ENCODE data around the gene FNIP1. TPM values are rescaled to one million over a fixed set of nuclear protein-coding genes. Genes with fewer than 3 reads are reported as not detected.
A peak's percentile ranks its signal among the peaks of the same experiment; 100 is the strongest.

FNIP1 gene
- total and polyA plus RNA-seq, 9 of the 15 experiments (the other 6 are each of a cell fraction or from before 2014, with no cell fraction given) = 5.0 to 32.8 (median 18.4) TPM

DNA sequence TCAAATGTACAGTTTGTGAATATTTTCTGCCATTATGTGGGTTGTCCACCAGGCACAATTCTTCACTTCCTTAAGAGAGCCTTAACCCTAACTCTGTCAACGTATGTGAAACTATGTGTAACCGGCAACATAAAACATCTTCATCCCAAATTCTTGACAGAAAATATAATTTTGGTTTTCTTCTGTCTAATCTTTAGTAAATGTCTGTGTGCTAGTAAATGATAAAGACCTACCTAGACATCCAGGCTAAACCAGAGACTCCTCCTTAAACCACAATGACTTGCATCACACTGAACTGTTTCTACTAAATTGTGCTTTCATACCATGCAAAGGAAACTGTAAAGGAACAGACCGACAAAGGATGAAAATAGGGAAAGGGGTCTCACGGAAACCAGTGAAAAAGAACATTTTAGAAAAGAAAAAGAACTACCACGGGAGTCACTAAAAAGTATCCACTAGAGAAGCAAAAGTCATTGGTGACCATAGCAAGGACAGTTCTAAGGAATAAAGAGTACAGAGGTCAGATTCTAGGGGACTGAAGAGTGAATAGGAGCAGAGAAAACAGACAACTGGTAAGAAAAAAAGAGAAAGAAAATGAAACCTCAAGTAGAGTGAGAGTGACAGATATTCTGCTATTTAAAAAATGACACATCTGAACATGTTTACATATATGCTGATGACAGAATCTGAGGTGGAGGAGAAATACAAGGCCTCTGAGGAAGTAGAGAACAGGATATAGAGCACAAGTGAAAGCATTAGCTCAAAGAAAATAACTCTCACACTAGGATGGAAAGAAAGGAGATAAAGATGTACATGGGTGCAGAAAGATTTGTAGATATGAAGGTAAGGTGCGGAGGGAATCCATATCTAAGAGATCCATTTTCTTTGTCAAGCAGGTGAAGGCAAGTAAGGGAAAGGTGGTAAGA is 49.4 kb downstream of the FNIP1 start (continued):
- TF ChIP-seq, protein P1, sequence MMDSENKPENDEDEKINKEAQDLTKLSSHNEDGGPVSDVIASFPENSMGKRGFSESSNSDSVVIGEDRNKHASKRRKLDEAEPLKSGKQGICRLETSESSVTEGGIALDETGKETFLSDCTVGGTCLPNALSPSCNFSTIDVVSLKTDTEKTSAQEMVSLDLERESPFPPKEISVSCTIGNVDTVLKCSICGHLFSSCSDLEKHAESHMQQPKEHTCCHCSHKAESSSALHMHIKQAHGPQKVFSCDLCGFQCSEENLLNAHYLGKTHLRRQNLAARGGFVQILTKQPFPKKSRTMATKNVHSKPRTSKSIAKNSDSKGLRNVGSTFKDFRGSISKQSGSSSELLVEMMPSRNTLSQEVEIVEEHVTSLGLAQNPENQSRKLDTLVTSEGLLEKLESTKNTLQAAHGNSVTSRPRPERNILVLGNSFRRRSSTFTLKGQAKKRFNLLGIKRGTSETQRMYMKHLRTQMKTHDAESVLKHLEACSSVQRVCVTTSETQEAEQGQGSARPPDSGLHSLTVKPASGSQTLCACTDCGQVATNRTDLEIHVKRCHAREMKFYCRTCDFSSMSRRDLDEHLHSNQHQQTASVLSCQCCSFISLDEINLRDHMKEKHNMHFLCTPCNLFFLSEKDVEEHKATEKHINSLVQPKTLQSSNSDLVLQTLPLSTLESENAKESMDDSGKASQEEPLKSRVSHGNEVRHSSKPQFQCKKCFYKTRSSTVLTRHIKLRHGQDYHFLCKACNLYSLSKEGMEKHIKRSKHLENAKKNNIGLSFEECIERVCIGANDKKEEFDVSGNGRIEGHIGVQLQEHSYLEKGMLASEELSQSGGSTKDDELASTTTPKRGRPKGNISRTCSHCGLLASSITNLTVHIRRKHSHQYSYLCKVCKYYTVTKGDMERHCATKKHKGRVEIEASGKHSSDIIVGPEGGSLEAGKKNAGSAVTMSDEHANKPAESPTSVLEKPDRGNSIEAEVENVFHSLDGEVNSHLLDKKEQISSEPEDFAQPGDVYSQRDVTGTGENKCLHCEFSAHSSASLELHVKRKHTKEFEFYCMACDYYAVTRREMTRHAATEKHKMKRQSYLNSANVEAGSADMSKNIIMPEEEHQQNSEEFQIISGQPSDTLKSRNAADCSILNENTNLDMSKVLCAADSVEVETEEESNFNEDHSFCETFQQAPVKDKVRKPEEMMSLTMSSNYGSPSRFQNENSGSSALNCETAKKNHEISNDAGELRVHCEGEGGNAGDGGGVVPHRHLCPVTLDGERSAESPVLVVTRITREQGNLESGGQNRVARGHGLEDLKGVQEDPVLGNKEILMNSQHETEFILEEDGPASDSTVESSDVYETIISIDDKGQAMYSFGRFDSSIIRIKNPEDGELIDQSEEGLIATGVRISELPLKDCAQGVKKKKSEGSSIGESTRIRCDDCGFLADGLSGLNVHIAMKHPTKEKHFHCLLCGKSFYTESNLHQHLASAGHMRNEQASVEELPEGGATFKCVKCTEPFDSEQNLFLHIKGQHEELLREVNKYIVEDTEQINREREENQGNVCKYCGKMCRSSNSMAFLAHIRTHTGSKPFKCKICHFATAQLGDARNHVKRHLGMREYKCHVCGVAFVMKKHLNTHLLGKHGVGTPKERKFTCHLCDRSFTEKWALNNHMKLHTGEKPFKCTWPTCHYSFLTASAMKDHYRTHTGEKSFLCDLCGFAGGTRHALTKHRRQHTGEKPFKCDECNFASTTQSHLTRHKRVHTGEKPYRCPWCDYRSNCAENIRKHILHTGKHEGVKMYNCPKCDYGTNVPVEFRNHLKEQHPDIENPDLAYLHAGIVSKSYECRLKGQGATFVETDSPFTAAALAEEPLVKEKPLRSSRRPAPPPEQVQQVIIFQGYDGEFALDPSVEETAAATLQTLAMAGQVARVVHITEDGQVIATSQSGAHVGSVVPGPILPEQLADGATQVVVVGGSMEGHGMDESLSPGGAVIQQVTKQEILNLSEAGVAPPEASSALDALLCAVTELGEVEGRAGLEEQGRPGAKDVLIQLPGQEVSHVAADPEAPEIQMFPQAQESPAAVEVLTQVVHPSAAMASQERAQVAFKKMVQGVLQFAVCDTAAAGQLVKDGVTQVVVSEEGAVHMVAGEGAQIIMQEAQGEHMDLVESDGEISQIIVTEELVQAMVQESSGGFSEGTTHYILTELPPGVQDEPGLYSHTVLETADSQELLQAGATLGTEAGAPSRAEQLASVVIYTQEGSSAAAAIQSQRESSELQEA (IDR thresholded peaks at IDR 0.05; ENCODE audit: low read depth) = no peak
- no peak for TF ChIP-seq SNRNP70 (optimal IDR thresholded peaks at IDR 0.05; ENCODE audit: low read depth, low read length)
- no peak for TF ChIP-seq ZNF668 (CRISPR knock-in tag; IDR thresholded peaks at IDR 0.05)
- no peak for TF ChIP-seq CHCHD3 (CRISPR knock-in tag; IDR thresholded peaks at IDR 0.05)
- TF ChIP-seq, protein P2, sequence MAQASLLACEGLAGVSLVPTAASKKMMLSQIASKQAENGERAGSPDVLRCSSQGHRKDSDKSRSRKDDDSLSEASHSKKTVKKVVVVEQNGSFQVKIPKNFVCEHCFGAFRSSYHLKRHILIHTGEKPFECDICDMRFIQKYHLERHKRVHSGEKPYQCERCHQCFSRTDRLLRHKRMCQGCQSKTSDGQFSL (CRISPR knock-in tag; IDR thresholded peaks at IDR 0.05) = no peak
- TF ChIP-seq, protein P2 (tag; IDR thresholded peaks at IDR 0.05) = no peak
- TF ChIP-seq ZNF311 (CRISPR knock-in tag; IDR thresholded peaks at IDR 0.05) = 0 out of 2 replicates have a peak, but pooled peaks have one; percentile 64
- TF ChIP-seq HNRNPH1 (optimal IDR thresholded peaks at IDR 0.05; ENCODE audit: low read depth, low read length) = no peak
- TF ChIP-seq E2F3 (CRISPR knock-in tag; IDR thresholded peaks at IDR 0.05) = no peak
- TF ChIP-seq GTF2F1 (IDR thresholded peaks at IDR 0.05; ENCODE audit: low read depth, low read length) = no peak
- no peak for TF ChIP-seq GATAD2A (IDR thresholded peaks at IDR 0.05)
- no peak for TF ChIP-seq SMARCA5 (IDR thresholded peaks at IDR 0.05)
- no peak for TF ChIP-seq MTF1 (CRISPR knock-in tag; IDR thresholded peaks at IDR 0.05; ENCODE audit: borderline replicate concordance)
- TF ChIP-seq ZNF780A (CRISPR knock-in tag; IDR thresholded peaks at IDR 0.05) = no peak
- TF ChIP-seq KLF13 (tag; IDR thresholded peaks at IDR 0.05; ENCODE audit: borderline replicate concordance, low read depth) = no peak
- TF ChIP-seq ZNF507 (tag; conservative IDR thresholded peaks at IDR 0.05) = no peak
- TF ChIP-seq ZNF41 (CRISPR knock-in tag; conservative IDR thresholded peaks at IDR 0.05) = 0 out of 2 replicates have a peak, but pooled peaks have one; percentile 19
- TF ChIP-seq, protein P3, sequence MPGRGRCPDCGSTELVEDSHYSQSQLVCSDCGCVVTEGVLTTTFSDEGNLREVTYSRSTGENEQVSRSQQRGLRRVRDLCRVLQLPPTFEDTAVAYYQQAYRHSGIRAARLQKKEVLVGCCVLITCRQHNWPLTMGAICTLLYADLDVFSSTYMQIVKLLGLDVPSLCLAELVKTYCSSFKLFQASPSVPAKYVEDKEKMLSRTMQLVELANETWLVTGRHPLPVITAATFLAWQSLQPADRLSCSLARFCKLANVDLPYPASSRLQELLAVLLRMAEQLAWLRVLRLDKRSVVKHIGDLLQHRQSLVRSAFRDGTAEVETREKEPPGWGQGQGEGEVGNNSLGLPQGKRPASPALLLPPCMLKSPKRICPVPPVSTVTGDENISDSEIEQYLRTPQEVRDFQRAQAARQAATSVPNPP (IDR thresholded peaks at IDR 0.05; ENCODE audit: borderline replicate concordance, insufficient read depth, insufficient read length) = no peak

All from K562 (cell line).